ENCODE results near the gene C10orf53.

DNA sequence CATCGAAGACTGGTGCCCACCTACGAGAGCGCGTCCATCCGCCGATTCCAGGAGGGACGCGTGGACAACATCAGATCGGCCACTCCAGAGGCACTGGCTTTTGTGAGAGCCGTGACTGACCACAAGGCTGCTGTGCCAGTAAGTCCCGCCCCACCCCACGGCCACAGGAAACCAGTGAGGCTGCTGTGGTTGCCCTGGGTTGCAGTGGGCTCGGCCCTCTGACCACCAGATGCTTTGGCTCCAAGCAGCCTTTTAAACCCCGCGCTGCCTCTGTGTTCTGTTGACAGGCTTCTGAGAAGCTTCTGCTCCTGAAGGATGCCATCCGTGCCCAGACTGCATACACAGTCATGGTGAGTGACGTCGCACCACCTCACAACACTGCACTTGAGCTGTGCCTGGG, 24.4 kb upstream of the C10orf53 start:
- TF ChIP-seq, protein P1, sequence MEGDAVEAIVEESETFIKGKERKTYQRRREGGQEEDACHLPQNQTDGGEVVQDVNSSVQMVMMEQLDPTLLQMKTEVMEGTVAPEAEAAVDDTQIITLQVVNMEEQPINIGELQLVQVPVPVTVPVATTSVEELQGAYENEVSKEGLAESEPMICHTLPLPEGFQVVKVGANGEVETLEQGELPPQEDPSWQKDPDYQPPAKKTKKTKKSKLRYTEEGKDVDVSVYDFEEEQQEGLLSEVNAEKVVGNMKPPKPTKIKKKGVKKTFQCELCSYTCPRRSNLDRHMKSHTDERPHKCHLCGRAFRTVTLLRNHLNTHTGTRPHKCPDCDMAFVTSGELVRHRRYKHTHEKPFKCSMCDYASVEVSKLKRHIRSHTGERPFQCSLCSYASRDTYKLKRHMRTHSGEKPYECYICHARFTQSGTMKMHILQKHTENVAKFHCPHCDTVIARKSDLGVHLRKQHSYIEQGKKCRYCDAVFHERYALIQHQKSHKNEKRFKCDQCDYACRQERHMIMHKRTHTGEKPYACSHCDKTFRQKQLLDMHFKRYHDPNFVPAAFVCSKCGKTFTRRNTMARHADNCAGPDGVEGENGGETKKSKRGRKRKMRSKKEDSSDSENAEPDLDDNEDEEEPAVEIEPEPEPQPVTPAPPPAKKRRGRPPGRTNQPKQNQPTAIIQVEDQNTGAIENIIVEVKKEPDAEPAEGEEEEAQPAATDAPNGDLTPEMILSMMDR (IDR thresholded peaks at IDR 0.05; ENCODE audit: low read depth, low read length, poor library complexity, severe bottlenecking) = no peak
- TF ChIP-seq EZH2phosphoT487 (IDR thresholded peaks at IDR 0.05; ENCODE audit: borderline replicate concordance, low read length) = no peak

All from DOHH2 (cell line).